Testis (tissue), 3 donors: ENCODE results near the gene ALPL. TPM values are rescaled to one million over a fixed set of nuclear protein-coding genes. Genes with fewer than 3 reads are reported as not detected.
A peak's percentile ranks its signal among the peaks of the same experiment; 100 is the strongest.

Source experiments
- DNase-seq: peaks from one replicate; pipeline ENCODE4 v3.0.0-alpha.2; 2019
- H3K27ac ChIP-seq, 2 donors: fragments of 200-600 bp; sonication (generic); one replicate each; pipeline ENCODE4 v1.5.1; 2019
- H3K27me3 ChIP-seq: fragments of 200-600 bp; sonication (generic); one replicate; pipeline ENCODE4 v1.5.1; 2019
- H3K36me3 ChIP-seq: fragments of 200-600 bp; sonication (generic); one replicate; pipeline ENCODE4 v1.5.1; 2017; ENCODE audit warnings: low read depth; ENCODE audit errors: missing control alignments
- H3K4me1 ChIP-seq: fragments of 200-600 bp; sonication (generic); one replicate; pipeline ENCODE4 v1.5.1; 2019
- H3K4me3 ChIP-seq, 2 donors: fragments of 200-600 bp; sonication (generic); one replicate each; pipeline ENCODE4 v1.5.1; 2017 to 2019
- H3K9me3 ChIP-seq: fragments of 200-600 bp; sonication (generic); one replicate; pipeline ENCODE4 v1.5.1; 2017
- CTCF ChIP-seq, 3 experiments: fragments of 450-650 bp in 2 of 3; fragments of 200-600 bp in 1 of 3; sonication (generic) in 1 of 3; IDR thresholded peaks; one replicate each; pipeline ENCODE4 v1.5.1; 2016 to 2019; ENCODE audit warnings: antibody characterized with exemption in 3 of 3, mild to moderate bottlenecking in 2 of 3, moderate library complexity in 1 of 3
- POLR2A ChIP-seq: fragments of 450-650 bp; IDR thresholded peaks from one replicate; pipeline ENCODE4 v1.6.1; 2017; ENCODE audit warnings: antibody characterized with exemption, mild to moderate bottlenecking, moderate library complexity
- WGBS, 2 donors: methylation state at CpG; one replicate each; pipeline ENCODE4 v1.1.5; 2018; 5-methylcytosine and 5-hydroxymethylcytosine counted together
- intact Hi-C: fragments of 100-400 bp; cut with DNase I; formaldehyde crosslinking; loops from one replicate; pipeline ENCODE4 v1.15.1; 2023; ENCODE audit warnings: low total_unique reads
- polyA plus RNA-seq: library from polyadenylated mRNA; stranded (reverse); fragments of 350-450 nt; fragmentation: Illumina TruSeq; extraction: RNeasy Lipid Tissue Mini Kit (QIAGEN cat#74804); gene quantifications from one replicate; pipeline ENCODE4 v1.2.3, GENCODE V29; 2014; ENCODE audit warnings: low read depth, low replicate concordance; ENCODE audit not compliant: insufficient read depth
- total RNA-seq, 2 donors: library from RNA; depleted of rRNA; stranded (reverse); fragments of >200 nt; gene quantifications; one replicate each; pipeline ENCODE4 v1.2.3, GENCODE V29; 2016

The ALPL gene
- total and polyA plus RNA-seq, 3 donors from 2014 or later: 11.8 to 22.2 (median 15.7) TPM

GRCh38 chr1:21622466-21623315 is 113.5 kb downstream of the ALPL start:
- Histone ChIP-seq H3K9me3 (no peaks in the 10 kb centered on the region), H3K27me3 (no peaks in the 10 kb centered on the region), H3K36me3 (no peaks in the 10 kb centered on the region), H3K4me3 (peak overlapping the region; percentile 29 to 31), H3K27ac (no peak overlapping the region), H3K4me1 (no peaks in the 10 kb centered on the region)
- peak; percentile 45 for DNase-seq
- TF ChIP-seq CTCF (IDR thresholded peaks at IDR 0.05): no peak
- TF ChIP-seq POLR2A: no peak
- WGBS, 2 donors: 22 to 27% methylated on average over 16 to 19 of the region's 62 CpGs
- intact Hi-C loops: no loop called here

GRCh38 chr1:21623410-21623961 is 114.3 kb downstream of the ALPL start:
- no peaks in the 10 kb centered on the region for H3K36me3 ChIP-seq
- H3K9me3 ChIP-seq: no peaks in the 10 kb centered on the region
- no peak for DNase-seq
- no peaks in the 10 kb centered on the region for H3K27me3 ChIP-seq
- WGBS, 2 donors: 81 to 84% methylated on average over 9 to 10 of the region's 10 CpGs
- intact Hi-C loops: no loop called here
- H3K4me1 ChIP-seq: no peaks in the 10 kb centered on the region
- H3K27ac ChIP-seq: no peak overlapping the region
- TF ChIP-seq CTCF (IDR thresholded peaks at IDR 0.05) (no peak), POLR2A (no peak)
- no peak overlapping the region for H3K4me3 ChIP-seq

- no peak overlapping the region for H3K4me3 ChIP-seq
- no peak overlapping the region for H3K27ac ChIP-seq
- H3K4me1 ChIP-seq: no peaks in the 10 kb centered on the region
- WGBS, 2 donors: 87 to 88% methylated on average over 5 to 11 of the region's 11 CpGs
- no peak for DNase-seq
- intact Hi-C loops: no loop called here
- H3K9me3 ChIP-seq: no peaks in the 10 kb centered on the region
- TF ChIP-seq POLR2A (no peak), CTCF (IDR thresholded peaks at IDR 0.05) (no peak)
- H3K27me3 ChIP-seq: no peaks in the 10 kb centered on the region
- no peaks in the 10 kb centered on the region for H3K36me3 ChIP-seq
Observed at GRCh38 chr1:21624571-21625389, 115.6 kb downstream of the ALPL start.

- Histone ChIP-seq H3K4me1 (no peaks in the 10 kb centered on the region), H3K4me3 (no peak overlapping the region), H3K27me3 (no peaks in the 10 kb centered on the region), H3K9me3 (no peaks in the 10 kb centered on the region), H3K27ac (no peak overlapping the region), H3K36me3 (no peaks in the 10 kb centered on the region)
- intact Hi-C loops: no loop called here
- 80 to 87% methylated on average over 13 of the region's 13 CpGs for WGBS, 2 donors
- TF ChIP-seq POLR2A: no peak
- TF ChIP-seq CTCF (IDR thresholded peaks at IDR 0.05): no peak
- no peak for DNase-seq
Observed at GRCh38 chr1:21625390-21626190, 116.4 kb downstream of the ALPL start.
